ENCODE measurements around the gene GRM7. TPM values are rescaled to one million over a fixed set of nuclear protein-coding genes. Genes with fewer than 3 reads are reported as not detected.

Gene GRM7
- total and polyA plus RNA-seq, 12 donors = 0.27 to 7.8 (median 3.2) TPM; not detected in 3

DNA sequence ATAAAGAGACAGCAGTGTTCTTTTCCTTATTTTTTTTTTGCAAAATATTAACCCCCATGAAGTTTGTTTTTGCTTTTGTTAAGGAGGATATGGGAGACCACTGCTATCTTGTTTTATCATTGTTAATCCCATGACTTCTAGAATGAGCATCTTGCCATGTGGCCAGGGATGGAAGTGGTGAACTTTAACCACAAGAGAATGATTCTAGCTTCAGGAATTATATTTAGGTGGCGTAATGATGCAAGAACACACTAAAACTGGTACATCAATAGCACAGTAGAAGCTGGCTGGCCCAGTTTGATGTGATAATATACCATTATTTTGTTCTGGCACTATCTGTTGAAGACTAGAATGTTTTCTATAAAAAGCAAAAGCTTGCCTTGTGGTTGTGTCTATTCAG is 720.9 kb downstream of the GRM7 start:
- Histone ChIP-seq H3K27me3 (no peaks in the 10 kb centered on the region), H3K4me3 (no peak overlapping the region), H3K27ac (no peak overlapping the region), H3K36me3 (replicated peaks in 1 of 2) (no peaks in the 10 kb centered on the region), H3K4me1 (replicated peaks in 1 of 2) (no peaks in the 10 kb centered on the region), H3K9me3 (replicated peaks in 1 of 3) (no peaks in the 10 kb centered on the region)
- no peak for DNase-seq
- 64 to 80% (median 70%) methylated on average over 1 of the region's 1 CpG for WGBS, 4 donors
- intact Hi-C loops (cut with DNase I) = no loop called here
- no peak for TF ChIP-seq CTCF (IDR thresholded peaks at IDR 0.05)
- no peak for TF ChIP-seq POLR2A (IDR thresholded peaks at IDR 0.05)

GRCh38 chr3:7585052-7585451 is 724.1 kb downstream of the GRM7 start:
- TF ChIP-seq CTCF (IDR thresholded peaks at IDR 0.05) (no peak), POLR2A (IDR thresholded peaks at IDR 0.05) (no peak)
- Histone ChIP-seq H3K9me3 (replicated peaks in 1 of 3) (no peaks in the 10 kb centered on the region), H3K27me3 (no peaks in the 10 kb centered on the region), H3K4me1 (replicated peaks in 1 of 2) (no peaks in the 10 kb centered on the region), H3K36me3 (replicated peaks in 1 of 2) (no peaks in the 10 kb centered on the region), H3K4me3 (no peak overlapping the region), H3K27ac (no peak overlapping the region)
- no peak for DNase-seq
- intact Hi-C loops (cut with DNase I) = no loop called here
- 15 to 21% (median 16%) methylated on average over 3 of the region's 3 CpGs for WGBS, 4 donors

DNA sequence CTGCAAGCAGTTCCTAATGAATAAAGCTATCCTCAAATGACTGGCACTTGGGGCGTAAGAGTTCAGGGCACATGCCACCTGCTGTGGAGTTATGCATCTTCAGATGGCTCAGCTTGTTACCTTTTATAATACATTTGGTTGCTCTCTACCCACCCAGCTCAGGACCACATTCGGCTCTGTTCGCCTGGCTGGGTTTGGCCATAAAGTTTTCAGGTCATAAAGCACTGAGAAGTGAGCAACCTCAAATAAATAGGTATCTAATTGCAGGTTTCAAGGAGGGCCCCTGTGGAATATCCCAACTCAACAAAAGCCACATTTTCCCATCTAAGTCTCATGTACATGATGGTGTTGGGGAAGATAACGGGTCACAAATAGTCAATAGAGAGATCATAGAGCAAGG is 727.3 kb downstream of the GRM7 start:
- Histone ChIP-seq H3K36me3 (replicated peaks in 1 of 2) (no peaks in the 10 kb centered on the region), H3K27ac (no peak overlapping the region), H3K9me3 (replicated peaks in 1 of 3) (no peaks in the 10 kb centered on the region), H3K4me1 (replicated peaks in 1 of 2) (no peaks in the 10 kb centered on the region), H3K4me3 (no peak overlapping the region), H3K27me3 (no peaks in the 10 kb centered on the region)
- intact Hi-C loops (cut with DNase I) = no loop called here
- no peak for DNase-seq
- 82 to 89% (median 87%) methylated on average over 4 of the region's 4 CpGs for WGBS, 4 donors
- TF ChIP-seq CTCF (IDR thresholded peaks at IDR 0.05) (no peak), POLR2A (IDR thresholded peaks at IDR 0.05) (no peak)

- intact Hi-C loops (cut with DNase I) = no loop called here
- WGBS, 4 donors = 62 to 77% (median 70%) methylated on average over 2 of the region's 2 CpGs
- Histone ChIP-seq H3K4me3 (no peak overlapping the region), H3K4me1 (replicated peaks in 1 of 2) (no peaks in the 10 kb centered on the region), H3K27me3 (no peaks in the 10 kb centered on the region), H3K36me3 (replicated peaks in 1 of 2) (no peaks in the 10 kb centered on the region), H3K9me3 (replicated peaks in 1 of 3) (no peaks in the 10 kb centered on the region), H3K27ac (no peak overlapping the region)
- no peak for DNase-seq
- TF ChIP-seq CTCF (IDR thresholded peaks at IDR 0.05) = no peak
Observed at GRCh38 chr3:7589526-7589925, 728.6 kb downstream of the GRM7 start.

All from adrenal gland (tissue), 12 donors.